NCI-H1105 treated with DMSO at 0.1 percent for 48 hours (cell line): ENCODE results near the gene UGT1A7.
"Not testable (repeated sequence)": the region's sequence is repeated elsewhere in the genome, so short reads cannot be mapped to it uniquely, and the experiment has no call there.

Source experiments
- DNase-seq: peaks from one replicate; lab custom pipeline; 2025; lab: John Stamatoyannopoulos, UW

UGT1A7 gene

GRCh38 chr2:233681521-233682099 is at the start of gene UGT1A7:
TSS of gene UGT1A7 (plus strand) at chr2:233681901. CDS start at chr2:233681938, 37 bp downstream.
- DNase-seq = no peak

- not testable (repeated sequence) for DNase-seq
These were observed 45.4 kb upstream of the UGT1A7 start, which contains the start of gene UGT1A10 for GRCh38 chr2:233636306-233636705. TSS of gene UGT1A10 (plus strand) at chr2:233636448. CDS start at chr2:233636523, 75 bp downstream.

GRCh38 chr2:233638836-233639235 is 42.9 kb upstream of the UGT1A7 start:
- no peak for DNase-seq

GRCh38 chr2:233639860-233640259 is 41.8 kb upstream of the UGT1A7 start:
- DNase-seq = no peak

- DNase-seq = no peak
These were observed 38.6 kb upstream of the UGT1A7 start for GRCh38 chr2:233643128-233643527.

GRCh38 chr2:233646033-233646432 is 35.7 kb upstream of the UGT1A7 start:
- DNase-seq = not testable (repeated sequence)

GRCh38 chr2:233650981-233651380 is 30.7 kb upstream of the UGT1A7 start:
- no peak for DNase-seq

- DNase-seq = no peak
These were observed 30.3 kb upstream of the UGT1A7 start for GRCh38 chr2:233651430-233651829.

- DNase-seq = no peak
These were observed 27.2 kb upstream of the UGT1A7 start for GRCh38 chr2:233654501-233654900.

GRCh38 chr2:233655043-233655442 is 26.7 kb upstream of the UGT1A7 start:
- no peak for DNase-seq

GRCh38 chr2:233655943-233656342 is 25.8 kb upstream of the UGT1A7 start:
- not testable (repeated sequence) for DNase-seq

GRCh38 chr2:233656443-233656842 is 25.3 kb upstream of the UGT1A7 start:
- no peak for DNase-seq

GRCh38 chr2:233658610-233659009 is 23.1 kb upstream of the UGT1A7 start:
- DNase-seq = no peak

- DNase-seq = no peak
These were observed 17.8 kb upstream of the UGT1A7 start for GRCh38 chr2:233663911-233664310.

- no peak for DNase-seq
These were observed 13.0 kb upstream of the UGT1A7 start for GRCh38 chr2:233668605-233669260.

GRCh38 chr2:233671290-233672161 is 10.2 kb upstream of the UGT1A7 start, which contains the start of gene UGT1A9:
TSS of gene UGT1A9 (plus strand) at chr2:233671898. CDS start at chr2:233671935, 37 bp downstream.
- no peak for DNase-seq

- no peak for DNase-seq
These were observed 8.8 kb upstream of the UGT1A7 start for GRCh38 chr2:233672886-233673285.

GRCh38 chr2:233673896-233674295 is 7.8 kb upstream of the UGT1A7 start:
- no peak for DNase-seq

- no peak for DNase-seq
These were observed 7.4 kb upstream of the UGT1A7 start for GRCh38 chr2:233674314-233674713.

GRCh38 chr2:233674995-233675394 is 6.7 kb upstream of the UGT1A7 start:
- DNase-seq = peak; percentile 15

- DNase-seq = no peak
These were observed 5.7 kb upstream of the UGT1A7 start for GRCh38 chr2:233676046-233676445.

GRCh38 chr2:233679196-233679595 is 2.5 kb upstream of the UGT1A7 start:
- no peak for DNase-seq
